ENCODE results near the gene COL20A1.

DNA sequence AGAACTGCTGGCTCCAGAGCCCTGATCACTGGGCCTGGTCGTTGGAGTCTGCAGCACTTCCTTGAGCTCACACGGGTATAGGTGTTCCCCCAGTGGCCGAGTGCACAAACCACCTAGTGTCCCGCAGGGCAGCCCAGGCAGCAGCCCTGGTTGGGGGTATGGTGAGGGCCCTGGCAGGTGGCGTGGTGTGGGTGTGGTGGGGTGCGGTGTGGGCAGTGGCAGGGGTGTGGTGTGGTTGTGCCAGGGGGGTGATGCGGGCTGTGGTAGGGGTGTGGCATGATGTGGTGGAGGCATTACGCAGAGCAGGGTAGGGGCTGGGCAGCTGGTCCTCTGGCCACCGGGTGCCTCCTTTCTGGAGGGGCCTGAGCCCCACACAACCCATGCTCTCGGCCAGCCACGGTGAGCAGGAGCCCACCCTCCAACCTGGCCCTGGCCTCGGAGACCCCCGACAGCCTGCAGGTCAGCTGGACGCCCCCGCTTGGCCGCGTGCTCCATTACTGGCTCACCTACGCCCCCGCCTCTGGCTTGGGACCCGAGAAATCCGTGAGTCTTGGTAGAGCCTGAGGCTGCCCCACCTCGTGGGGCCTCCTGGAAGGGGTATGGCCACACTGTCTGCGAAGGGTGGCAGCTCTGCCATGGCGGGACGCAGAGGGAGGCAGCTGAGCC, 20.5 kb downstream of the COL20A1 start:
- TF ChIP-seq, protein P1, sequence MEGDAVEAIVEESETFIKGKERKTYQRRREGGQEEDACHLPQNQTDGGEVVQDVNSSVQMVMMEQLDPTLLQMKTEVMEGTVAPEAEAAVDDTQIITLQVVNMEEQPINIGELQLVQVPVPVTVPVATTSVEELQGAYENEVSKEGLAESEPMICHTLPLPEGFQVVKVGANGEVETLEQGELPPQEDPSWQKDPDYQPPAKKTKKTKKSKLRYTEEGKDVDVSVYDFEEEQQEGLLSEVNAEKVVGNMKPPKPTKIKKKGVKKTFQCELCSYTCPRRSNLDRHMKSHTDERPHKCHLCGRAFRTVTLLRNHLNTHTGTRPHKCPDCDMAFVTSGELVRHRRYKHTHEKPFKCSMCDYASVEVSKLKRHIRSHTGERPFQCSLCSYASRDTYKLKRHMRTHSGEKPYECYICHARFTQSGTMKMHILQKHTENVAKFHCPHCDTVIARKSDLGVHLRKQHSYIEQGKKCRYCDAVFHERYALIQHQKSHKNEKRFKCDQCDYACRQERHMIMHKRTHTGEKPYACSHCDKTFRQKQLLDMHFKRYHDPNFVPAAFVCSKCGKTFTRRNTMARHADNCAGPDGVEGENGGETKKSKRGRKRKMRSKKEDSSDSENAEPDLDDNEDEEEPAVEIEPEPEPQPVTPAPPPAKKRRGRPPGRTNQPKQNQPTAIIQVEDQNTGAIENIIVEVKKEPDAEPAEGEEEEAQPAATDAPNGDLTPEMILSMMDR (tag by site-specific recombination; IDR thresholded peaks at IDR 0.05) = peak; percentile 26; the same call in 1 of the 2 replicates
- TF ChIP-seq SP7 (tag by site-specific recombination; IDR thresholded peaks at IDR 0.05) (no peak), ZNF335 (tag by site-specific recombination; conservative IDR thresholded peaks at IDR 0.05) (no peak)

All from HEK293 (cell line).